Panc1 (cell line): ENCODE measurements around the gene ABHD2.

Source experiments
- SIN3A ChIP-seq: IDR thresholded peaks from 2 replicates; pipeline ENCODE4 v1.6.1; 2012; ENCODE audit warnings: low read depth, mild to moderate bottlenecking, low read length, moderate library complexity, borderline replicate concordance; ENCODE audit not compliant: insufficient read depth
- TF ChIP-seq, protein P1 (sequence below): fragments of 450-650 bp; IDR thresholded peaks from 2 replicates; pipeline ENCODE4 v1.5.1; 2017; ENCODE audit warnings: mild to moderate bottlenecking

DNA sequence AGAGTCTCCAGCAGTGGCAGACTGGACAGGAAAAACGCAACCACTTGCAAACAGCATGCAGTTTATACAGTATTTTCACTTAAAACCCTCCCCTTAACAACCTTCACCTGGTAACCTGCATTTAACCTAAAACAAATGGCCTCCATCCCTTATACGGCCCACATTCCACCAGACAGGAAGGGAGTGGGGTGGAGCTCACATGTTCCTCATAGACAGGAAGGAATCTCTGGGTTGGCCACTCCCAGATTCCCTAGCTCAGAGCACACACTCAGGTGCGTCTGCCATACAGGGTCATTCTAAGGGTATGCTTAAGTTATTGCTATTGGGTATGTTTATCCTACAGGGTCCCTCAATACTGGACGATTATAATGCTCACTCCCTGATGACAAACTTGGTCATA, 16.8 kb upstream of the ABHD2 start:
- TF ChIP-seq, protein P1, sequence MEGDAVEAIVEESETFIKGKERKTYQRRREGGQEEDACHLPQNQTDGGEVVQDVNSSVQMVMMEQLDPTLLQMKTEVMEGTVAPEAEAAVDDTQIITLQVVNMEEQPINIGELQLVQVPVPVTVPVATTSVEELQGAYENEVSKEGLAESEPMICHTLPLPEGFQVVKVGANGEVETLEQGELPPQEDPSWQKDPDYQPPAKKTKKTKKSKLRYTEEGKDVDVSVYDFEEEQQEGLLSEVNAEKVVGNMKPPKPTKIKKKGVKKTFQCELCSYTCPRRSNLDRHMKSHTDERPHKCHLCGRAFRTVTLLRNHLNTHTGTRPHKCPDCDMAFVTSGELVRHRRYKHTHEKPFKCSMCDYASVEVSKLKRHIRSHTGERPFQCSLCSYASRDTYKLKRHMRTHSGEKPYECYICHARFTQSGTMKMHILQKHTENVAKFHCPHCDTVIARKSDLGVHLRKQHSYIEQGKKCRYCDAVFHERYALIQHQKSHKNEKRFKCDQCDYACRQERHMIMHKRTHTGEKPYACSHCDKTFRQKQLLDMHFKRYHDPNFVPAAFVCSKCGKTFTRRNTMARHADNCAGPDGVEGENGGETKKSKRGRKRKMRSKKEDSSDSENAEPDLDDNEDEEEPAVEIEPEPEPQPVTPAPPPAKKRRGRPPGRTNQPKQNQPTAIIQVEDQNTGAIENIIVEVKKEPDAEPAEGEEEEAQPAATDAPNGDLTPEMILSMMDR: no peak
- no peak for TF ChIP-seq SIN3A
